Measurements from ENCODE around the gene TBL1X.

DNA sequence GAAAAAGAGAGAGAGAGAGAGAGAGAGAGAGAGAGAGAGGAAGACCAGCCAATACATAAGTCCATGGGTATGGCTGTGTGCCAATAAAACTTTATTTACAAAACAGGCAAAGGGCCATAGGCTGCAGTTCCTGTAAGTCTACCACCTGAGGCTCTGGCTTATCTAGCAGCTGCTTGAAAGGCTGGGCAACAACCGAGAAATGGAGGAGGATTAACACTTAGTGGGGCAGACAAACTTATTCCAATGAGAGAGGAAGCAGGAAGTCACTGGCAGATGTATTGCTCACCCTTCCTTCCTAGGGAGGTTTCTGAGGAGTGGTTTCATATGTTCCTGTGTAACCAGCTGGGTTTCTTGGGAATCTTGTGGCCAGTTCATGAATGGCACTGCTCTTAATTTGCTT is 305.5 kb downstream of the TBL1X start:
- TF ChIP-seq EZH2 (IDR thresholded peaks at IDR 0.05; ENCODE audit: low read length): no peak
- TF ChIP-seq, protein P1, sequence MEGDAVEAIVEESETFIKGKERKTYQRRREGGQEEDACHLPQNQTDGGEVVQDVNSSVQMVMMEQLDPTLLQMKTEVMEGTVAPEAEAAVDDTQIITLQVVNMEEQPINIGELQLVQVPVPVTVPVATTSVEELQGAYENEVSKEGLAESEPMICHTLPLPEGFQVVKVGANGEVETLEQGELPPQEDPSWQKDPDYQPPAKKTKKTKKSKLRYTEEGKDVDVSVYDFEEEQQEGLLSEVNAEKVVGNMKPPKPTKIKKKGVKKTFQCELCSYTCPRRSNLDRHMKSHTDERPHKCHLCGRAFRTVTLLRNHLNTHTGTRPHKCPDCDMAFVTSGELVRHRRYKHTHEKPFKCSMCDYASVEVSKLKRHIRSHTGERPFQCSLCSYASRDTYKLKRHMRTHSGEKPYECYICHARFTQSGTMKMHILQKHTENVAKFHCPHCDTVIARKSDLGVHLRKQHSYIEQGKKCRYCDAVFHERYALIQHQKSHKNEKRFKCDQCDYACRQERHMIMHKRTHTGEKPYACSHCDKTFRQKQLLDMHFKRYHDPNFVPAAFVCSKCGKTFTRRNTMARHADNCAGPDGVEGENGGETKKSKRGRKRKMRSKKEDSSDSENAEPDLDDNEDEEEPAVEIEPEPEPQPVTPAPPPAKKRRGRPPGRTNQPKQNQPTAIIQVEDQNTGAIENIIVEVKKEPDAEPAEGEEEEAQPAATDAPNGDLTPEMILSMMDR (optimal IDR thresholded peaks at IDR 0.05 in 1 of 3, IDR thresholded peaks at IDR 0.05 in 1 of 3, conservative IDR thresholded peaks at IDR 0.05 in 1 of 3; ENCODE audit: extremely low read depth in 1 of 3, insufficient read depth in 2 of 3, low read length in 3 of 3): no peak

Data from keratinocyte (primary cell).